ENCODE measurements around the gene AP3M1.

The AP3M1 gene

GRCh38 chr10:74111799-74112198 lies 38.8 kb downstream of the AP3M1 start:
- no peaks in the 10 kb centered on the region for H3K9me2 ChIP-seq (replicated peaks; ENCODE audit: control insufficient read depth, low read length)
- no peaks in the 10 kb centered on the region for H3K79me2 ChIP-seq (ENCODE audit: control insufficient read depth, low read length)
- H3F3A ChIP-seq (ENCODE audit: control insufficient read depth, insufficient read depth) = peaks cover 3% of the 10 kb centered on the region; the same call in 1 of the 2 replicates
- H3K4me1 ChIP-seq (ENCODE audit: control insufficient read depth, low read length) = no peaks in the 10 kb centered on the region
- no peaks in the 10 kb centered on the region for H3K27me3 ChIP-seq (ENCODE audit: control insufficient read depth, low read length)
- no peak for TF ChIP-seq CTCF (IDR thresholded peaks at IDR 0.05; ENCODE audit: low read depth, low read length, poor library complexity, severe bottlenecking)
- no peak for TF ChIP-seq EZH2phosphoT487 (IDR thresholded peaks at IDR 0.05; ENCODE audit: borderline replicate concordance, low read length)
- H3K36me3 ChIP-seq (ENCODE audit: control insufficient read depth, low read length) = peaks cover 91% of the 10 kb centered on the region
- no peaks in the 10 kb centered on the region for H4K20me1 ChIP-seq (ENCODE audit: control insufficient read depth, insufficient read depth, low read depth, low read length)
- no peaks in the 10 kb centered on the region for H3K9me3 ChIP-seq (ENCODE audit: control insufficient read depth, insufficient read depth, low read length)
- H3K27ac ChIP-seq (ENCODE audit: low read depth, low read length) = no peak overlapping the region
- H3K4me3 ChIP-seq (ENCODE audit: low read length) = no peak overlapping the region
- no peak overlapping the region for H3K4me2 ChIP-seq (ENCODE audit: low read length)

GRCh38 chr10:74110120-74110519 lies 40.5 kb downstream of the AP3M1 start:
- Histone ChIP-seq H4K20me1 (ENCODE audit: control insufficient read depth, insufficient read depth, low read depth, low read length) (no peaks in the 10 kb centered on the region), H3K4me2 (ENCODE audit: low read length) (no peak overlapping the region), H3K79me2 (ENCODE audit: control insufficient read depth, low read length) (no peaks in the 10 kb centered on the region), H3F3A (ENCODE audit: control insufficient read depth, insufficient read depth) (peaks cover 3% of the 10 kb centered on the region; the same call in 1 of the 2 replicates), H3K4me3 (ENCODE audit: low read length) (no peak overlapping the region), H3K36me3 (ENCODE audit: control insufficient read depth, low read length) (peaks cover 91% of the 10 kb centered on the region), H3K9me2 (replicated peaks; ENCODE audit: control insufficient read depth, low read length) (no peaks in the 10 kb centered on the region), H3K9me3 (ENCODE audit: control insufficient read depth, insufficient read depth, low read length) (no peaks in the 10 kb centered on the region), H3K27ac (ENCODE audit: low read depth, low read length) (no peak overlapping the region), H3K4me1 (ENCODE audit: control insufficient read depth, low read length) (no peaks in the 10 kb centered on the region), H3K27me3 (ENCODE audit: control insufficient read depth, low read length) (no peaks in the 10 kb centered on the region)
- no peak for TF ChIP-seq CTCF (IDR thresholded peaks at IDR 0.05; ENCODE audit: low read depth, low read length, poor library complexity, severe bottlenecking)
- no peak for TF ChIP-seq EZH2phosphoT487 (IDR thresholded peaks at IDR 0.05; ENCODE audit: borderline replicate concordance, low read length)

- Histone ChIP-seq H3K4me2 (ENCODE audit: low read length) (no peak overlapping the region), H3K9me3 (ENCODE audit: control insufficient read depth, insufficient read depth, low read length) (no peaks in the 10 kb centered on the region), H3K27ac (ENCODE audit: low read depth, low read length) (no peak overlapping the region), H3K4me1 (ENCODE audit: control insufficient read depth, low read length) (no peaks in the 10 kb centered on the region), H4K20me1 (ENCODE audit: control insufficient read depth, insufficient read depth, low read depth, low read length) (no peaks in the 10 kb centered on the region), H3K27me3 (ENCODE audit: control insufficient read depth, low read length) (no peaks in the 10 kb centered on the region), H3K9me2 (replicated peaks; ENCODE audit: control insufficient read depth, low read length) (no peaks in the 10 kb centered on the region), H3K79me2 (ENCODE audit: control insufficient read depth, low read length) (no peaks in the 10 kb centered on the region), H3F3A (ENCODE audit: control insufficient read depth, insufficient read depth) (peaks cover 3% of the 10 kb centered on the region; the same call in 1 of the 2 replicates), H3K36me3 (ENCODE audit: control insufficient read depth, low read length) (peaks cover 92% of the 10 kb centered on the region), H3K4me3 (ENCODE audit: low read length) (no peak overlapping the region)
- TF ChIP-seq EZH2phosphoT487 (IDR thresholded peaks at IDR 0.05; ENCODE audit: borderline replicate concordance, low read length) (no peak), CTCF (IDR thresholded peaks at IDR 0.05; ENCODE audit: low read depth, low read length, poor library complexity, severe bottlenecking) (no peak)
Observed at GRCh38 chr10:74109452-74109851, 41.2 kb downstream of the AP3M1 start.
